ENCODE data around the gene FHL5. TPM values are rescaled to one million over a fixed set of nuclear protein-coding genes. Genes with fewer than 3 reads are reported as not detected.

Gene FHL5
- total RNA-seq, 1 donor from 2014 or later = not detected

GRCh38 chr6:96604420-96604819 lies 41.5 kb downstream of the FHL5 start:
- DNase-seq (ENCODE audit: low spot score) = no peak
- no peak overlapping the region for H3K27ac Mint-ChIP-seq (ENCODE audit: unreplicated experiment)
- no peak overlapping the region for H3K4me3 Mint-ChIP-seq (ENCODE audit: unreplicated experiment)
- H3K9me3 Mint-ChIP-seq (ENCODE audit: unreplicated experiment) = no peaks in the 10 kb centered on the region
- TF ChIP-seq CTCF (IDR thresholded peaks at IDR 0.05; ENCODE audit: unreplicated experiment) = no peak
- no peaks in the 10 kb centered on the region for H3K4me1 Mint-ChIP-seq (ENCODE audit: unreplicated experiment)
- H3K27me3 Mint-ChIP-seq (ENCODE audit: unreplicated experiment) = no peaks in the 10 kb centered on the region
- no peaks in the 10 kb centered on the region for H3K36me3 Mint-ChIP-seq (ENCODE audit: low read depth, unreplicated experiment)

DNA sequence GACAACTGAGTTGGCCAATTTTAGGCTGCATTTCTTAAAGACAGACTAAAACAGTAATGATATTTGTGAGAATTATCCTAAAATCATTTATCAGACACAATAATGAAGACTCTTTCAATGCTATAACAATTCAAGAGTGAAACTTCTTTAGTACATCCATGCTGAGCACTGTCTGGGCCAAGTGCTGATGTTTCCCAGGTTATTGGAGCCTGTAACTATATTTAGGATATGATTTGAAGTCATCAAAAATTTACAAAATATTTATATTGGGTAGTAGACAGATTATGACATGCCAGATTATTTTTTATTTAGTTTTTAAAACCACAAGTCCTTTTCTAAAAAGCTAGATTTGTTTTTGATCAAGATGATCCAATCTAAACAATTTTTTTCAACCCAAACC lies 45.1 kb downstream of the FHL5 start:
- Mint-ChIP-seq H3K36me3 (ENCODE audit: low read depth, unreplicated experiment) (no peaks in the 10 kb centered on the region), H3K27me3 (ENCODE audit: unreplicated experiment) (no peaks in the 10 kb centered on the region), H3K4me1 (ENCODE audit: unreplicated experiment) (no peaks in the 10 kb centered on the region), H3K9me3 (ENCODE audit: unreplicated experiment) (no peaks in the 10 kb centered on the region), H3K4me3 (ENCODE audit: unreplicated experiment) (no peak overlapping the region), H3K27ac (ENCODE audit: unreplicated experiment) (no peak overlapping the region)
- TF ChIP-seq CTCF (IDR thresholded peaks at IDR 0.05; ENCODE audit: unreplicated experiment) = no peak
- no peak for DNase-seq (ENCODE audit: low spot score)

DNA sequence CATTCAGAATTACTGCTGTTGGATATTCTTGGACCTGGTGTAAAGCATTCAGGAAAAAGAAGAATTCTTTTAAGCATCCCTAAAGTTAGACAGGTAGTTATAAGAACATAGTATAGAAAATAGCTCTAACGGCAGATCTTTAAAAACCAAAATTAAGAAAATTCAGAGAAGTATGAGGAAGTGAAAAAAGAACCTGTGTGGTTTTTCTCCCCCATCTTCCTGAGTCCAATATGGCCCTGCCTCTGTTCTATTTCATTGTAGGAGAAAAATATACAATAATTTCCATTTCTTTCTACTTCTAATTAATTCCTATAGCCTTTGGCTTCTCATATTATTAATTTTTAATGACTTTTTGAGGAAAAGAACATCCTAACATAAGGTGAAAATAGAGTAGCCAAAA lies 47.1 kb downstream of the FHL5 start:
- no peak for TF ChIP-seq CTCF (IDR thresholded peaks at IDR 0.05; ENCODE audit: unreplicated experiment)
- Mint-ChIP-seq H3K4me3 (ENCODE audit: unreplicated experiment) (no peak overlapping the region), H3K27me3 (ENCODE audit: unreplicated experiment) (no peaks in the 10 kb centered on the region), H3K36me3 (ENCODE audit: low read depth, unreplicated experiment) (no peaks in the 10 kb centered on the region), H3K4me1 (ENCODE audit: unreplicated experiment) (no peaks in the 10 kb centered on the region), H3K27ac (ENCODE audit: unreplicated experiment) (no peak overlapping the region), H3K9me3 (ENCODE audit: unreplicated experiment) (no peaks in the 10 kb centered on the region)
- DNase-seq (ENCODE audit: low spot score) = no peak

DNA sequence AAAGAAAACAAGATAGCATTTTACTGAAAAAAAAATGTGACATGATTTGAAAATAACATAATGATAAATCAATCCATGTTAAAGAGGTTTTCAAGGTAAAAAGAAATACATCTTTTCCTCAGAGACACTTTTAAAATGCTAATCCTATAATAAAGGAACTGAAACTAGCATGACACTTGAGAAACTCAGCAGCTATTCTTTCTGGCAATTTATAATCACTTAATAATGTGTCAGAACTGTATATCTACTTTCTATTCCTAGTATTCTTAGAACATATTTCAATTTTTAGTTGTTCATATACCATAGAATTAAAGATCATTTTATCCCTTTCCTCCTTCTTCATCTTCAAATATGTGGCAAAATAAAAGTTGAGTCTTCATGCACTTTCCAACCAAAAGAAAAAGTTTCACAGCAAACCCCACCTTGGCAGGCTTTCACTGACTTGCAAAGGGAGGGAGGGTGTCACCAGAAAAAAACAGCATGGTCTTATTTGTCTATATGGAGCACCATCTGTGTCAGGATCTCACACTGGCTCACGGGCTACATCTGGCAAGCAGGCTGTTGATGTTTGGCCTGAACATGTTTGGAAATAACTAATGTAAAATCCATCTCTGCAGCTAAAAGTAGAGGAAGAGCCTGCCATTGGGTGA lies 48.5 kb downstream of the FHL5 start:
- no peak for DNase-seq (ENCODE audit: low spot score)
- H3K27me3 Mint-ChIP-seq (ENCODE audit: unreplicated experiment) = no peaks in the 10 kb centered on the region
- TF ChIP-seq CTCF (IDR thresholded peaks at IDR 0.05; ENCODE audit: unreplicated experiment) = no peak
- H3K4me3 Mint-ChIP-seq (ENCODE audit: unreplicated experiment) = no peak overlapping the region
- H3K4me1 Mint-ChIP-seq (ENCODE audit: unreplicated experiment) = no peaks in the 10 kb centered on the region
- no peaks in the 10 kb centered on the region for H3K36me3 Mint-ChIP-seq (ENCODE audit: low read depth, unreplicated experiment)
- no peaks in the 10 kb centered on the region for H3K9me3 Mint-ChIP-seq (ENCODE audit: unreplicated experiment)
- H3K27ac Mint-ChIP-seq (ENCODE audit: unreplicated experiment) = no peak overlapping the region

DNA sequence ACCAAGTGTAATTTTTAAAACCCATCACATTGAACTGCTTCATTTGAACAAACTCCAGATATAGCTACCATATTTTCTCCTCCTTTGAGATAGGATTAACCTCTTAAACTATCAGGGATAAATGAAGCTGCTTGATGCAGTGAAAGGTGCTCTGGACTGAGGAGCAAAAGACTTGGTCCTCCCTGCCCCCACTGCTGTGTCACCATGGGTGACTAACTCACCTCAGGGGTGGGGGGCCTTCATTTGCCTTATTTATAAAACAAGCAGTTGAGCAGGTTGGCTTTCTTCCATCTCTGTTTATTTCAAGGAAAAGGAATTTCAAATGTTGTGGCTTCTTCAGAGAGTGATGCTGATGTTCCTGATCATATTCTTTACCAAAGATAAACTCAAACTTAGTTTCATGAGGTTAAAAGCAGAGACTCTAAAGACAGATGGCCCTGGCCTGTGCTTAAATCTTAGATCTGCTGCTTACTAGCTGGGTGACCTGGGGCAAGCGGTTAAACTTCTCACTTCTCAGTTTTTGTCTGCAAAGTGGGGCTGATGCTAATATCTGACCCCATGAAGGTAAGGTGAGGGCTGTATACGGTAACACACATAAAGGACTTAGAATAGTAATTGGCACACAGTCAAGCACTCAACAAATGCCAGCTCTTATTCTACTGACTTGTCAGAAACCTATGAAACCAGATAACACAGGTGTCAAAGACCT lies 50.5 kb downstream of the FHL5 start:
- Mint-ChIP-seq H3K4me3 (ENCODE audit: unreplicated experiment) (no peak overlapping the region), H3K27me3 (ENCODE audit: unreplicated experiment) (no peaks in the 10 kb centered on the region), H3K27ac (ENCODE audit: unreplicated experiment) (no peak overlapping the region), H3K36me3 (ENCODE audit: low read depth, unreplicated experiment) (no peaks in the 10 kb centered on the region), H3K9me3 (ENCODE audit: unreplicated experiment) (no peaks in the 10 kb centered on the region), H3K4me1 (ENCODE audit: unreplicated experiment) (no peaks in the 10 kb centered on the region)
- no peak for TF ChIP-seq CTCF (IDR thresholded peaks at IDR 0.05; ENCODE audit: unreplicated experiment)
- no peak for DNase-seq (ENCODE audit: low spot score)

Measured in endothelial cell (in vitro differentiated cells).